Measurements from ENCODE around the gene CELF2. TPM values are rescaled to one million over a fixed set of nuclear protein-coding genes. Genes with fewer than 3 reads are reported as not detected.
A peak's percentile ranks its signal among the peaks of the same experiment; 100 is the strongest.

Gene CELF2
- total and polyA plus RNA-seq, 12 donors, result 13.0 to 90.9 (median 80.9) TPM

GRCh38 chr10:11255156-11255555, 237.5 kb downstream of the CELF2 start:
- Histone ChIP-seq H3K4me1 (peaks cover 0 to 62% (median 38%) of the 10 kb centered on the region in 9 donors), H3K9me3 (no peaks in the 10 kb centered on the region), H3K36me3 (peaks cover 0 to 98% (median 13%) of the 10 kb centered on the region in 9 donors), H3K4me3 (no peak overlapping the region), H3K27ac (no peak overlapping the region), H3K27me3 (no peaks in the 10 kb centered on the region)
- WGBS, 2 donors, result 98 to 99% methylated on average over 12 of the region's 12 CpGs
- no peak for TF ChIP-seq CTCF (IDR thresholded peaks at IDR 0.05)
- intact Hi-C loops (cut with DNase I), result loop anchor here in 1 of 10 donors (10.0 kb wide), 1 partner anchor 80 kb away; no protein-coding TSS in a partner anchor
- DNase-seq (no peak), ATAC-seq (no peak)

DNA sequence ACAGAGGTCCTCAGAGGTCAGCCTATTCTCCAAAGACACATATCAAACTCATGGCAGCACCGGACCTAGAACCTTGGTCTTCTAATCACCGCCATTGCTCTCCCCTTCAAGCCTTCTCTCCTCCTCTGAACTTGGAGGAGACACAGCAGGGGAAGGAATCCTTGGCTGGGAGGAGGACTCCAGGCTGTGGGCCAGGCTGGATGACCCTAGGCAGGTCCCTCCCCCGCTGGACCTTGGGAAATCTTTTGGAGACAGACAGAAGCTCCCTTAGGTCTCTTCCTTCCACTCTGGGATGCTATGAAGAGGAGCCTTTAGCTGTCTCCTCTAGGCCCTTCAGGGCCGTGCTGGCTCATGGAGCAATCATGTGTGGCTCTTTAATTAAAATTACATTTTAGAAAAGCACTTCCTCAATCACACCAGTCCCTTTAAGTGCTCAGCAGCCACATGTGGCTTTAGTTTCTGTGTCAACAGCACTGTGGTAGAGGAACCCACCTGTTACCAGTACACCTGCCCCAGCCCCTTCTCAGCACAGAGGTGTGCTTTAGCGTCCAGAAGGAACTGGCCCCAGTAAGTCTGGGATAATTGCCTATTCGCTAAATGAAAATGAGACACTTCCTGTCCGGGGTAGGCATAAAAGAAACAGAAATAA, 238.2 kb downstream of the CELF2 start:
- H3K36me3 ChIP-seq, result peaks cover 0 to 98% (median 9%) of the 10 kb centered on the region in 9 donors
- H3K9me3 ChIP-seq, result no peaks in the 10 kb centered on the region
- no peak for TF ChIP-seq CTCF (IDR thresholded peaks at IDR 0.05)
- peak; percentile 36 to 39 for DNase-seq
- peaks cover 0 to 65% (median 41%) of the 10 kb centered on the region in 9 donors for H3K4me1 ChIP-seq
- 73 to 75% methylated on average over 7 of the region's 7 CpGs for WGBS, 2 donors
- no peak overlapping the region for H3K4me3 ChIP-seq
- peak overlapping the region in 3 of 10 donors; percentile 6 to 57 (median 14) for H3K27ac ChIP-seq
- ATAC-seq, result peak in 7 of 8 donors; percentile 24 to 69 (median 40)
- H3K27me3 ChIP-seq, result no peaks in the 10 kb centered on the region
- intact Hi-C loops (cut with DNase I), result loop anchor here in 1 of 10 donors (10.0 kb wide), 1 partner anchor 81 kb away; no protein-coding TSS in a partner anchor

DNA sequence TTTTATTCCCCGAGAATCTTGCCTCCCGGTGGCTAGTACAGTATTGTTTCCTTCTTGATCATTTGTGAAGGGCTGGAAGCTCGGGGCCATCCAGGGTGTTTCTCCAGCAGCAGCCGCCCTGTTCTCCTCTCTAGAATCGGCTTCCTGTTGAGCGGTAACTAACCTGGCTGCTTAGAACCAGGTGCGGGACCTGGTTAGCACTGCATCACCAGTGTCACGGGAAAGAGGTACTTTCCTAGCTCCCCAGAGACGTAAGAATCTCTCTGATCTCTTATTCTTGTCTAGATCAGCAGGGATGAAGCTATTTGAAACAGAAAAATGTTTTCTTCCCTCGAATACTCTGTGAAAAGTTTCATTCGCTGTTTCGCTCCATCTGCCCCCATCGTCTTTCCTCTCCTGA, 239.2 kb downstream of the CELF2 start:
- Histone ChIP-seq H3K27ac (peak overlapping the region in 3 of 10 donors; percentile 19 to 57 (median 50)), H3K9me3 (no peaks in the 10 kb centered on the region), H3K36me3 (peaks cover 0 to 98% (median 9%) of the 10 kb centered on the region in 9 donors), H3K27me3 (no peaks in the 10 kb centered on the region), H3K4me1 (peaks cover under 1 to 69% (median 47%) of the 10 kb centered on the region in 9 donors), H3K4me3 (no peak overlapping the region)
- no peak for ATAC-seq
- intact Hi-C loops (cut with DNase I), result loop anchor here in 1 of 10 donors (10.0 kb wide), 1 partner anchor 82 kb away; no protein-coding TSS in a partner anchor
- WGBS, 2 donors, result 81 to 82% methylated on average over 13 of the region's 13 CpGs
- no peak for DNase-seq
- no peak for TF ChIP-seq CTCF (IDR thresholded peaks at IDR 0.05)

DNA sequence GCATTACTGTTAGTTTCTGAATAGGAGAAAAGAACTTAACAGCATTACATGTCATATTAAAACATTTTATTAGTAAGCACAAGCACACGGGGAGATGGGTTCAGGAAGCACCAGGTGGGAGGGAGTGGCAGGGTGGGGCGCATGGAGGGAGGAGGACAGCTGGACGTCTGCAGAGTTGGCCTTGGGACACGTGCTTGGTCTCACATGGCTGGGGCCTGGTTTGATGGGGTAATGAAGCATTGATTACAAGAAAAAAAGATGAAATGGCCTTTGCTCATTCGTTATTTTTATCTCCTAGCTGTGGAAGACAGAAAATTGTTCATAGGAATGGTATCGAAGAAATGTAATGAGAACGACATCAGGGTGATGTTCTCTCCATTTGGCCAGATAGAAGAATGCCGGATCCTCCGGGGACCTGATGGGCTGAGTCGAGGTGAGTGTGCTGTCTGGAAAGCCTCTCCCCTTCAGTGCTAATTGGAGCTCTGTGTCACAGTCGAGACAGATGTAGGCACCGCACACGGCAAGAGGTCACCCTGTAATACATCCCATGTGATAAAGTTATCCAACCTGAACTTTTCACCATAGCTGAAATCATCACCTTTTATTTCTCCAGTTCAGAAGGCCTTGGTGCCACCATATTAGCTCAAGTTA, 239.9 kb downstream of the CELF2 start:
- peaks cover 3 to 70% (median 47%) of the 10 kb centered on the region in 9 donors for H3K4me1 ChIP-seq
- intact Hi-C loops (cut with DNase I), result loop anchor here in 1 of 10 donors (10.0 kb wide), 1 partner anchor 83 kb away; no protein-coding TSS in a partner anchor
- WGBS, 2 donors, result 58 to 60% methylated on average over 13 of the region's 13 CpGs
- H3K9me3 ChIP-seq, result no peaks in the 10 kb centered on the region
- no peak for ATAC-seq
- H3K27me3 ChIP-seq, result no peaks in the 10 kb centered on the region
- no peak for DNase-seq
- H3K36me3 ChIP-seq, result peaks cover 0 to 98% (median 9%) of the 10 kb centered on the region in 9 donors
- no peak overlapping the region for H3K4me3 ChIP-seq
- TF ChIP-seq CTCF (IDR thresholded peaks at IDR 0.05), result no peak
- peak overlapping the region in 1 of 10 donors; percentile 25 for H3K27ac ChIP-seq
